GM15510 (cell line): ENCODE data around the gene MAGEA10.

ENCODE experiments used
- POLR2A ChIP-seq: IDR thresholded peaks from 3 replicates; pipeline ENCODE4 v1.6.1; 2011; ENCODE audit warnings: borderline replicate concordance; ENCODE audit not compliant: insufficient read length; ENCODE audit errors: extremely low read depth

The MAGEA10 gene

DNA sequence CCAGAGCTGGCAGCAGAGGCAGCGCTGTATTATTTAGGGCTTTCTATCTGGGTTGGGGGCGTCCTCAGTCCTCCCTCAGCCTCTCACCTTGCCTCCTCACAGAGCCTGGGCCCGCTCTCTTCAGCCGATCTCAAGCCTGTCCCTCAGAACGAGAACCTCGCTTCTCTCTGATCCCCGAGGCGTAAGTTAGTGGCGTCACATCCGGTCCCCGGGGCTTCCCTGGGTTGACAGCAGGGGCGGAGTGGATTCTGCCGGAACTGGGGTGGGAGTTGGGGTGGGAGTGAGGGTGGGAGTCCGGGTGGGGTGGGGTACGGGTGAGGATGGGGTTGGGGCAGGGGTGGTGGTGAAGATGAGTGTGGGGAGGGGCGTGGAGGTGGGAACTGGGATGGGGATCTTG, at the start of gene MAGEA10:
Gene MAGEA10 (minus strand): TSS at position 190 of the 397 bp plus-strand sequence. CDS start 2,957 bp downstream, outside the sequence.
- TF ChIP-seq POLR2A = no peak

- no peak for TF ChIP-seq POLR2A
Observed at GRCh38 chrX:152177497-152178269, 39.3 kb upstream of the MAGEA10 start.

DNA sequence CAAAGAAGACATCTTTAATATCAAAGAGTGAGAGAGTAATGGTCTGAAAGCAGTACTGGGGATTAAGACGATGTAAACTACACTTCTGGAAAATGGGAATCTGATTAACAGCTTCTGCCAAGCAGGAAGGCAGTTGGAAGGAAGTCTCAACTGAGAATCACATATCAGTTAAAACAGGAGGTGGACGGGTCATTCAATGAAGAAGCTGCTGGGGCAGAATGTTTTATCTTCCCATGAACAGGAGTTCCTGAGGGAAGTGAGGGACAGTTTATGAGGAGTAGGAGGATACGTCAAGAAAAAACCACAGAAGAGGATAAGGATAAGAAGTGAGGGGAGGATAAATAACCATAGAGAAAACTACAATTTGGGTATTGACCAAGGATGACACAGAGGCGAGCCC, 38.7 kb upstream of the MAGEA10 start:
- no peak for TF ChIP-seq POLR2A

- no peak for TF ChIP-seq POLR2A
Observed at GRCh38 chrX:152170621-152171020, 32.2 kb upstream of the MAGEA10 start.

GRCh38 chrX:152165033-152165743, 26.8 kb upstream of the MAGEA10 start:
- TF ChIP-seq POLR2A = no peak

- TF ChIP-seq POLR2A = no peak
Observed at GRCh38 chrX:152157042-152157441, 18.7 kb upstream of the MAGEA10 start.

DNA sequence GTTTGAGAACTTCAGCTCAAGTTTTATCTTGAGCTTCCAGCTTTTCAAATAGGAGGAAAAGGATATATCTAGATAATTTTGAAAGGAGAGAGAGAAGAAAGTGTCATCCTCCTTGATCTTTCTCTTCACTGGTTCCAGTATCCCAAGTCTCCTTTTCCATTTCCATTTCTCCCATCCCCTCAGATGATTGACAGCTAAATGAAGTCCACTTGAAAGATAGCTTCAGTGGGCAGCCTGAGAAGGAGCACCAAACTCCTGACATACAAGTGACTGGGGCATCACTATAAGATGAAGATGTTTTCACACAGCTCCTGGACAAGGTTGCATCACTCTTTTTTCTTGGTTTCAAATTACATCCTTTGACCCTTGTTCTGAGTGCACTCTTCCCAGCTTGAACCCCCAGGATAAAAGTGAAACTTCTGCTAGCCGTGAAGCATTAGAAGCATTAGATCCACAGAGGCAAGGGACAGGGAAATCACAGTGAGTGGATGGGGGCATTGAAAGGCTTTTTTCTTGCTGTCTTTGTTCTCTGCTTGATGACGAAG, 17.5 kb upstream of the MAGEA10 start:
- TF ChIP-seq POLR2A = no peak

DNA sequence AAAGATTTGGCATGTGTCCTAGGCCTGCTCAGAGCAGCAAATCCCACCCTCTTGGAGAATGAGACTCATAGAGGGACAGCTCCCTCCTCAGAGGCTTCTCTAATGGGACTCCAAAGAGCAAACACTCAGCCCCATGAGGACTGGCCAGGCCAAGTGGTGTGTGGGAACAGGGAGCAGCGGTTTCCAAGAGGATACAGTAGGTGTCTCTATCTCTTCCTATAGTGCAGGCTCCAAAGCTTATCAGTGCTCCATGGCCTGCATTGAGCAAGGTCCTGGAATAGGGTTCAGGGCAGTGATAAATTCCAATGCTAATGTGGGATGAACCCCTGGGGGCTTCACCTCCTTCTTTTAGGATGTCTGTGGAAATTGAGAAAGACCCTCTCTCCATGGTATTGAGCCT, 15.7 kb upstream of the MAGEA10 start:
- TF ChIP-seq POLR2A = no peak

DNA sequence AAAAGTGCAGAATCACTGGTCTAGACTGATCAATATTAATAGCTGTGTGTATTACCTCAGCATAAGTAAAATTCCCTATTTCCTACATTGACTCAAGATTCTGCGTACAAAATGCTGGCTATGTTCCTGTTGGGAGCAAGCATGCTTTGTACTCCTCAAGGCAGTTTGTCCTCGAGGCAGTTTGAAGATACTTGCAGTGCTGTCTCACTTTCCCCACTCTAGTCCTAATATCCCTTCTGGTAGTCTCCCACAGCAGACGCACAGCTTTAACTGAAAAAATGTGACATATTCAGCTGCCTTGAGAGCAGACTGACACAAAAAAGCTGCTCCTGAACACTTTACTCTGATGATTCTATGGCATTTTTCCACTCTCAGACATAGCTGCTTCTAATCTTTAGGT, 12.9 kb upstream of the MAGEA10 start:
- TF ChIP-seq POLR2A = no peak

DNA sequence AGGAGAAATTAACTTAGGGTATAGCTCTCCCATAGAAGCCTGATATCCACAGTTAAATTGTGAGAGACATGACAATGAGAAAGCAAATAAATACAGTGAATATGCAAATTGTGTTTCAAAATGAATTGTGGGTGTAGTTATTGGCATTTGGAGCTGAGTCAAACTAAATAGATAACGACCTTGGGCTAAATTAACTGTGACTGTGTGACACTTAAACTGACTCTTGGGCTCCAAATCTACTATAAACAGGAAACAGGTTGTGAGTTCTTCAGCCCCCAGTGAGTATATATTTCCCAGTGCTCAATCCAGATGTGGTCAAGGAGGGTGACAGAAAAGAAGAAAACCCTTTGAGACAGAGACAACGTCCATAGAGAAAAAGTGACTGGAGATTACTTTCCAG, 11.3 kb upstream of the MAGEA10 start:
- no peak for TF ChIP-seq POLR2A

- TF ChIP-seq POLR2A = no peak
Observed at GRCh38 chrX:152139589-152139988, 1.2 kb upstream of the MAGEA10 start.

DNA sequence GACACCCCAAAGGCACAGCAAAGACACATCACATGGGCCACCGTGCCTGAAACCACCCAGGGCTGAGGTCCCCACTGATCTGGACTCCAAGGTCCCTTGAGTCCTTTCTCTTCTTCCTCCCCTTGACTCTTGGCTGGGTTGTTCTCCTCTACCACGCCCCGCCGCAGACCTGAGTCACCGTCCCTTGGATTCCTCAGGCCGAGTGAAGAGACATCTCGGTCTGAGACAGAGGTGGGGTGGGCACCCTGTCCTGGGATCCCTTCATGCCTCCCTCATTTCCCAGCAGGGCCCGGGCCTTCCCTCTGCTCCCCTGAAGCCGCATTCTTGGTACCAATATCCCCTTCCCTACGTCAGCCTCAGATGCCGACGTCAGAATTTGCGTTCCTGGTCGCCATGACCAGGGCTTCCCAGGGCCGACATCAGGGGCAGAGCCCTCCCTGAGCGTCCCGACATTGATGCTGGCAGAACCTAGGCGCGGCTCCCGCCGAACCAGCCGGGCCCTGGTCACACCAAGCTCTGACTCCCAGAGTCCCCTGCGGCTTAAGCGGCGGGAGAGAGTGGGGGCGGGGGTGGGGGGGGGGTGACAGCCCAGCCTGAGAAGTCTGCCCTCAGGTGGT, 498 bp downstream of the MAGEA10 start:
- no peak for TF ChIP-seq POLR2A

DNA sequence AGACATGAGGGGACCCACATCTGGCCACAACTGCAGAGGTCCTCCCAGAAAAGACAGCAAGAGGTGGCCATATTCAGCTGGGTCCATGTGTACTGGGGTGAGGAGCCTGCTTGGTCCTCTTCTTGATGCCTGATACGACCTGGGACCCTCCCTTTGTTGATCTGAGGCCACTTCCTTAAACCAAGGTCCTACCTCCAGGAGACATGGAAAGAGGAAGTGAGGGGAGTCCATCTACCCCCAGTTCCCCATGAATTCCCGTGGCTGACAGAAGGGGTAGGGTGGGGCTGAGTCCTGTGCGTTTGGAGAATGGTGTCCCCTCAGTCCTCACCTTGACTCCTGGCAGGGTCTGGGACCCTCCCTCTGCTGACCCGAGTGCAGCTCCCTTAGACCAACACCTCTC, 2.1 kb downstream of the MAGEA10 start:
- TF ChIP-seq POLR2A = no peak

- no peak for TF ChIP-seq POLR2A
Observed at GRCh38 chrX:152131525-152131924, 6.9 kb downstream of the MAGEA10 start.

DNA sequence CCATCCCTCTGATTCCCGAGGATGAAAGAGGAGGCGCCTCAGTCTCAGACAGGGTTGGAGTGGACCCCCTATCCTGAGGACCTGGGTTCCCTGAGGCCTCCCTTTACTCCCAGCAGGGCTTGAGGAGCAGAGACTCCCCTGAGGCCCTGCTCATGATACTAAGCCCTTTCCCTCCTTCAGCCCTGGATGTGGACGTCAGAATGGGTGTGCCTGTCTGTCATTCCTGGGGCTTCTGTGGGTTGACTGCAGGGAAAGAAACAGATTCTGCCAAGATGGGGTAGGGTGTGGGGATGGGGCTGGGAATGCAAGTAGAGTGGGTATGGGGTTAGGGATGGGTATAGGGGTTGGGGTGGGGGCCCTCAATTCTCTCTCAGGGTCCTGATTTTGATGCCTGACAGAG, 21.1 kb downstream of the MAGEA10 start:
- no peak for TF ChIP-seq POLR2A

GRCh38 chrX:152108527-152108926, 29.9 kb downstream of the MAGEA10 start:
- TF ChIP-seq POLR2A = no peak

DNA sequence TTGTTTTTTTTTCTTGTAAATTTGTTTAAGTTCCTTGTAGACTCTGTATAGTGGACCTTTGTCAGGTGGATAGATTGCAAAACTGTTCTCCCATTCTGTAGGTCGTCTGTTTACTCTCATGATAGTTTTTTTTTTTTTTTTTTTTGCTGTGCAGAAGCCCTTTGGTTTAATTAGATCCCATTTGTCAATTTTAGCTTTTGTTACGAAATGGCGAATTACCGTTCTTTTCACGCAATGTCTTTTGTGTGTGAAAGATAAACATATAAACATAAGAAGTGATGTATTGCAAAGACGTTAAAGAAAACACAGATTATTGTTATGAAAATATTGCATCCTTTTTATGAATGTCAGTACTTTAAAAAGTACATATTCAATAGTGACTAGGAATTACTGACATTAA, 34.5 kb downstream of the MAGEA10 start:
- no peak for TF ChIP-seq POLR2A

GRCh38 chrX:152086141-152086540, 52.2 kb downstream of the MAGEA10 start:
- TF ChIP-seq POLR2A = no peak
